K562 (cell line): Measurements from ENCODE around the gene UBTD1. TPM values are rescaled to one million over a fixed set of nuclear protein-coding genes. Genes with fewer than 3 reads are reported as not detected.
A peak's percentile ranks its signal among the peaks of the same experiment; 100 is the strongest.

Experiments used
- ATAC-seq: fragments of 200-7000 bp; cut with Tn5 transposase; 3 replicates; pipeline ENCODE4 v1.9.1; 2020; ENCODE audit warnings: moderate library complexity
- BruUV-seq: library from RNA; stranded (reverse); fragments of 400-500 nt; replicated peaks from 2 replicates; lab custom pipeline; 2021; lab: Mats Ljungman, UMichigan
- CTCF ChIA-PET: fragments of 300-600 bp; formaldehyde crosslinking; extraction: SDS; loops from one replicate; lab custom pipeline; 2021; ENCODE audit warnings: low intra/inter-chr PET ratio; lab: Yijun Ruan, JAX
- POLR2A ChIA-PET: fragments of 300-600, 350-650 bp; sonication (Branson Sonifier 250); formaldehyde crosslinking; extraction: SDS; loops from one replicate; lab custom pipeline; 2021; ENCODE audit warnings: antibody characterized with exemption, inconsistent platforms; lab: Yijun Ruan, JAX
- DNase-seq, 4 experiments: peaks; one replicate each; pipeline versions ENCODE4 v3.0.0 to v3.0.0-alpha.2; 2011 to 2018; ENCODE audit warnings: low spot score in 3 of 4, mixed read lengths in 3 of 4; ENCODE audit errors: extremely low read depth in 1 of 4
- FAIRE-seq: peaks from 2 replicates; lab custom pipeline; 2011; peaks lifted over from hg19 to GRCh38; lab: Jason Lieb, UNC
- H2AFZ ChIP-seq: 2 replicates; pipeline ENCODE4 v1.6.0; 2011; ENCODE audit warnings: low read depth, low read length, control low read depth, inconsistent platforms
- H3K27ac ChIP-seq: fragments of 200-600 bp; 3 replicates; pipeline ENCODE4 v1.8.0; 2011; ENCODE audit warnings: low read depth, mild to moderate bottlenecking, control low read depth, inconsistent platforms, low read length, moderate library complexity, mixed read lengths; ENCODE audit errors: extremely low read depth
- H3K27me3 ChIP-seq, 2 experiments: fragments of 300-600 bp in 1 of 2; 2 replicates in 1 of 2; 3 replicates in 1 of 2; pipeline versions ENCODE4 v1.6.0 to v1.8.0; 2011; ENCODE audit warnings: inconsistent platforms in 2 of 2, low read length in 2 of 2, mild to moderate bottlenecking in 1 of 2, mixed read lengths in 1 of 2, moderate library complexity in 1 of 2; ENCODE audit not compliant: control insufficient read depth in 2 of 2, insufficient read depth in 2 of 2
- H3K36me3 ChIP-seq: fragments of 300-600 bp; 3 replicates; pipeline ENCODE4 v1.8.0; 2011; ENCODE audit warnings: mild to moderate bottlenecking, low read length, inconsistent platforms; ENCODE audit not compliant: control insufficient read depth, insufficient read depth
- H3K4me1 ChIP-seq, 2 experiments: fragments of 200-600 bp in 1 of 2; replicated peaks in 1 of 2; 2 replicates in 1 of 2; 3 replicates in 1 of 2; pipeline versions ENCODE4 v1.5.1 to v1.8.0; 2011; ENCODE audit warnings: inconsistent platforms in 2 of 2, low read length in 2 of 2, mild to moderate bottlenecking in 1 of 2, mixed read lengths in 1 of 2, moderate library complexity in 1 of 2; ENCODE audit not compliant: control insufficient read depth in 2 of 2, insufficient read depth in 2 of 2
- H3K4me2 ChIP-seq: 2 replicates; pipeline ENCODE4 v1.6.1; 2011; ENCODE audit warnings: low read length, control low read depth, inconsistent platforms, mixed read lengths; ENCODE audit not compliant: insufficient read depth
- H3K4me3 ChIP-seq: fragments of 200-600 bp; sonication (generic), shearing (Covaris generic); 2 replicates; pipeline ENCODE4 v1.5.1; 2016; ENCODE audit warnings: control low read depth, inconsistent platforms
- H3K79me2 ChIP-seq: fragments of 200-600 bp; 3 replicates; pipeline ENCODE4 v1.8.0; 2011; ENCODE audit warnings: low read length, inconsistent platforms; ENCODE audit not compliant: control insufficient read depth, insufficient read depth
- H3K9ac ChIP-seq, 2 experiments: 2 replicates each; pipeline versions ENCODE4 v1.6.0 to v1.6.1; 2011; ENCODE audit warnings: low read depth in 2 of 2, low read length in 2 of 2, control low read depth in 1 of 2, inconsistent platforms in 1 of 2, mild to moderate bottlenecking in 1 of 2, mixed read lengths in 1 of 2; ENCODE audit not compliant: insufficient read depth in 1 of 2
- H3K9me1 ChIP-seq: one replicate; pipeline ENCODE4 v1.6.0; 2011; ENCODE audit warnings: inconsistent platforms, mild to moderate bottlenecking, low read length, moderate library complexity; ENCODE audit not compliant: control insufficient read depth, insufficient read depth
- H3K9me3 ChIP-seq: replicated peaks from 2 replicates; pipeline ENCODE4 v1.5.1; 2011; ENCODE audit warnings: low read depth, low read length, inconsistent platforms; ENCODE audit not compliant: control insufficient read depth, insufficient read depth
- H4K20me1 ChIP-seq: replicated peaks from 2 replicates; pipeline ENCODE4 v1.6.1; 2011; ENCODE audit warnings: low read length, inconsistent platforms, mixed read lengths; ENCODE audit not compliant: control insufficient read depth, insufficient read depth
- BCOR ChIP-seq: fragments of 450-650 bp; IDR thresholded peaks from 2 replicates; pipeline ENCODE4 v1.6.1; 2016
- CCAR2 ChIP-seq: fragments of 200-400 bp; formaldehyde crosslinking; IDR thresholded peaks from 2 replicates; pipeline ENCODE4 v1.6.1; 2017; ENCODE audit warnings: mild to moderate bottlenecking, low read depth, low read length
- HMG20B ChIP-seq: fragments of 250-450 bp; sonication (Bioruptor Pico); IDR thresholded peaks from 2 replicates; pipeline ENCODE4 v1.5.0; 2021; ENCODE audit warnings: mild to moderate bottlenecking
- MAFK ChIP-seq: IDR thresholded peaks from 2 replicates; pipeline ENCODE4 v1.6.1; 2011; ENCODE audit warnings: low read length, improper control_type of control experiment
- MCM5 ChIP-seq: fragments of 450-650 bp; IDR thresholded peaks from 2 replicates; pipeline ENCODE4 v1.6.1; 2016; ENCODE audit warnings: low read depth
- NONO ChIP-seq, 2 experiments: fragments of 200-400 bp in 1 of 2; fragments of 450-650 bp in 1 of 2; formaldehyde crosslinking in 1 of 2; IDR thresholded peaks; 2 replicates each; pipeline ENCODE4 v1.6.1; 2017; ENCODE audit warnings: low read depth in 2 of 2, mild to moderate bottlenecking in 2 of 2, moderate library complexity in 2 of 2, low read length in 1 of 2
- POLR2G ChIP-seq: fragments of 200-400 bp; formaldehyde crosslinking; IDR thresholded peaks from 2 replicates; pipeline ENCODE4 v1.6.1; 2017; ENCODE audit warnings: low read depth, mild to moderate bottlenecking, antibody characterized with exemption, low read length, moderate library complexity
- POLR3G ChIP-seq: IDR thresholded peaks from 2 replicates; pipeline ENCODE4 v1.6.1; 2011; ENCODE audit not compliant: insufficient read length, insufficient replicate concordance; ENCODE audit errors: extremely low read depth
- RFX7 ChIP-seq: fragments of 250-450 bp; sonication (Bioruptor Pico); IDR thresholded peaks from 2 replicates; pipeline ENCODE4 v1.5.1; 2021; ENCODE audit warnings: mild to moderate bottlenecking
- ZNF217 ChIP-seq: sonication (generic); formaldehyde crosslinking; IDR thresholded peaks from 2 replicates; pipeline ENCODE4 v1.8.0; 2022; ENCODE audit warnings: mild to moderate bottlenecking, missing genetic modification reagents
- WGBS: fragments of 100-300 bp; shearing (Covaris generic); methylation state at CpG from one replicate; pipeline ENCODE4 v1.1.6; 2016; ENCODE audit warnings: low coverage, mixed read lengths; ENCODE audit not compliant: insufficient coverage; ENCODE audit errors: missing lambda C conversion rate; 5-methylcytosine and 5-hydroxymethylcytosine counted together
- in situ Hi-C: fragments of 300-500 bp; cut with MboI; formaldehyde crosslinking; loops from 4 replicates; pipeline ENCODE4 v1.15.0; 2018; ENCODE audit warnings: inconsistent platforms, mixed read lengths
- intact Hi-C: fragments of 100-400 bp; cut with micrococcal nuclease; formaldehyde crosslinking; loops from 2 replicates; pipeline ENCODE4 v1.14.2; 2022
- polyA plus RNA-seq, 8 experiments: library from polyadenylated mRNA; depleted of rRNA in 4 of 8; stranded (reverse) in 5 of 8; unstranded in 3 of 8; fragments of >200 nt; fragmentation: Nextera tagmentation in 2 of 8; fragmentation: Illumina TruSeq in 1 of 8; extraction: Ambion mirVana in 2 of 8; extraction: Trizol in 1 of 8; gene quantifications; 2 replicates each; pipeline versions ENCODE4 v1.2.1 to v1.2.3, GENCODE V29; 2011 to 2014; ENCODE audit warnings: inconsistent platforms in 1 of 8, missing spikeins in 1 of 8
- total RNA-seq, 7 experiments: library from RNA; depleted of rRNA in 6 of 7; stranded (reverse); fragments of >200 nt in 6 of 7; fragmentation: Illumina TruSeq in 2 of 7; extraction: Trizol in 2 of 7; gene quantifications; 2 replicates each; pipeline versions ENCODE4 v1.2.1 to v1.2.3, GENCODE V29; 2011 to 2021; ENCODE audit warnings: low replicate concordance in 1 of 7
- TF ChIP-seq, protein P1 (sequence below), 2 experiments: fragments of 150-350 bp in 1 of 2; IDR thresholded peaks; 2 replicates each; pipeline ENCODE4 v1.6.1; 2012 to 2016; ENCODE audit warnings: low read depth in 2 of 2, low read length in 2 of 2, mild to moderate bottlenecking in 1 of 2, moderate library complexity in 1 of 2
- TF ChIP-seq, protein P2 (sequence below): fragments of 250-450 bp; sonication (Bioruptor Pico); IDR thresholded peaks from 2 replicates; pipeline ENCODE4 v1.8.0; 2022; ENCODE audit warnings: inconsistent platforms, mild to moderate bottlenecking, moderate library complexity, borderline replicate concordance

The UBTD1 gene
- total and polyA plus RNA-seq, 9 of the 15 experiments (the other 6 are each of a cell fraction or from before 2014, with no cell fraction given), result 0.08 to 1.6 (median 0.81) TPM; not detected in 1

DNA sequence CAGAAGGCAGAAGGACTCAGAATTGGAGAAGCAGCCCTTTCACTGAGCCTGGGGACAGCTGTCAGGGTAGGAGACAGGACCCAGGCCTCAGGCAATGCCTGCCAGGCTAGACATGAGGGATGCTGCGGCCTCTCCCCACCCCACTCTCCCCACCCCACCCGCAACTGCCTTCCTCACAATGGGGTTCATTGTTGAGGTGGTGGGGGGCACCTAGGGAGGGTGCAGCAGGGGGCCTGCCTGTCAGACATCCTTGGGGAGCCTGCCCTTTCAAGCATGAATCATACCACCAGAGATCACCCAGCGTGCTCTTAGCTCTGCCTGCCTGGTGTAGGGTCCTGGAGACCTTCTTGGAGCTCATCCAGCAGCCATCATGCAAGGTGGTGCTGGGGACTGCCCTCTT is 90.8 kb downstream of the UBTD1 start, which contains the start of gene C10orf62 (continued):
- TF ChIP-seq, protein P1, sequence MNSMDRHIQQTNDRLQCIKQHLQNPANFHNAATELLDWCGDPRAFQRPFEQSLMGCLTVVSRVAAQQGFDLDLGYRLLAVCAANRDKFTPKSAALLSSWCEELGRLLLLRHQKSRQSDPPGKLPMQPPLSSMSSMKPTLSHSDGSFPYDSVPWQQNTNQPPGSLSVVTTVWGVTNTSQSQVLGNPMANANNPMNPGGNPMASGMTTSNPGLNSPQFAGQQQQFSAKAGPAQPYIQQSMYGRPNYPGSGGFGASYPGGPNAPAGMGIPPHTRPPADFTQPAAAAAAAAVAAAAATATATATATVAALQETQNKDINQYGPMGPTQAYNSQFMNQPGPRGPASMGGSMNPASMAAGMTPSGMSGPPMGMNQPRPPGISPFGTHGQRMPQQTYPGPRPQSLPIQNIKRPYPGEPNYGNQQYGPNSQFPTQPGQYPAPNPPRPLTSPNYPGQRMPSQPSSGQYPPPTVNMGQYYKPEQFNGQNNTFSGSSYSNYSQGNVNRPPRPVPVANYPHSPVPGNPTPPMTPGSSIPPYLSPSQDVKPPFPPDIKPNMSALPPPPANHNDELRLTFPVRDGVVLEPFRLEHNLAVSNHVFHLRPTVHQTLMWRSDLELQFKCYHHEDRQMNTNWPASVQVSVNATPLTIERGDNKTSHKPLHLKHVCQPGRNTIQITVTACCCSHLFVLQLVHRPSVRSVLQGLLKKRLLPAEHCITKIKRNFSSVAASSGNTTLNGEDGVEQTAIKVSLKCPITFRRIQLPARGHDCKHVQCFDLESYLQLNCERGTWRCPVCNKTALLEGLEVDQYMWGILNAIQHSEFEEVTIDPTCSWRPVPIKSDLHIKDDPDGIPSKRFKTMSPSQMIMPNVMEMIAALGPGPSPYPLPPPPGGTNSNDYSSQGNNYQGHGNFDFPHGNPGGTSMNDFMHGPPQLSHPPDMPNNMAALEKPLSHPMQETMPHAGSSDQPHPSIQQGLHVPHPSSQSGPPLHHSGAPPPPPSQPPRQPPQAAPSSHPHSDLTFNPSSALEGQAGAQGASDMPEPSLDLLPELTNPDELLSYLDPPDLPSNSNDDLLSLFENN (IDR thresholded peaks at IDR 0.05; ENCODE audit: low read depth in 2 of 2, low read length in 2 of 2), result no peak
- TF ChIP-seq HMG20B (CRISPR knock-in tag) (no peak), POLR2G (no peak), POLR3G (no peak), BCOR (no peak), MCM5 (no peak), ZNF217 (CRISPR knock-in tag) (no peak)

DNA sequence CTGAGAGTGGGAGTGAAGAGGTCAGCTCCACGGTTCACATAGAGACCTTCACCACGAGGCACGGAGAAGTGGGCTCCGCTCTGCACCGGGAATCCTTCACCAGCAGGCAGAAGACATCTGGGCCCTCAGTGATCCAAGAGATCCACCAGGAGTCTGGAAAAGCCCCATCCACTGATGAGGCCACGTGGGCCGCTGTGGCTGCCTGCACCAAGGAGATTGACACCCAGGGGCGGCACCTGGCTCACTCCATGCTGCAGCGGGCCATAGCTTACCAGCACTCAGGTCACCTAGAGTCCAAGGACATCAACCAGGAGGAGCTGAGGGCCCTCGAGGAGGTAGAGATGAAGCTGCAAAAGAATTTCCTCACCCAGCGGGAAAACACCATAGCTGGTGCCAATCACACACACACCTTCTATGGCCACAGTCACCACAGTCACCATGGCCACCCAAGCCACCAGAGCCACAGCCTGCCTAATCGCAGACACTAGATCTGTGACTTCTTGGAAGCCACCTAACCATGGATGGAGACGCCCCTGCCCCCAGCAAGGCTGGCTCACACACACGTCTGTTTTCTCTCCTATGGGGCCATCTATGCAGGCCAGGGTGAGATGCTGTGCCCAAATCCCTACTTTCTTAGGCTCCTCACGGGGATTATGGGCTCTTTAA is 91.5 kb downstream of the UBTD1 start:
- DNase-seq (no peak), FAIRE-seq (no peak), ATAC-seq (no peak)
- in situ Hi-C loops (no loop called here), intact Hi-C loops (no loop called here)
- no peaks in the 10 kb centered on the region for H3K9me3 ChIP-seq
- H3K9me1 ChIP-seq, result no peaks in the 10 kb centered on the region
- no peak overlapping the region for H3K27ac ChIP-seq
- no peaks in the 10 kb centered on the region for H3K27me3 ChIP-seq
- H2AFZ ChIP-seq, result no peak overlapping the region
- H3K4me1 ChIP-seq, result no peaks in the 10 kb centered on the region; a peak in 2 of 5 replicates
- no peaks in the 10 kb centered on the region for H3K79me2 ChIP-seq
- POLR2A ChIA-PET, result interaction anchor here (0.8 kb wide), 1 partner anchor 39 kb away, joined by 3 read pairs; no protein-coding TSS in a partner anchor
- 42% methylated on average over 15 of the region's 15 CpGs for WGBS
- H3K4me3 ChIP-seq, result no peak overlapping the region
- CTCF ChIA-PET, result no interaction called here
- H4K20me1 ChIP-seq, result no peaks in the 10 kb centered on the region
- peak overlapping the region in 1 of 2 experiments; percentile 26; a peak in 1 of 4 replicates for H3K9ac ChIP-seq
- no TSS peak for BruUV-seq
- no peak overlapping the region for H3K4me2 ChIP-seq
- no peak for TF ChIP-seq CCAR2
- no peak for TF ChIP-seq RFX7 (CRISPR knock-in tag)
- no peak for TF ChIP-seq NONO (IDR thresholded peaks at IDR 0.05; ENCODE audit: low read depth in 2 of 2, low read length in 1 of 2)
- TF ChIP-seq, protein P2, sequence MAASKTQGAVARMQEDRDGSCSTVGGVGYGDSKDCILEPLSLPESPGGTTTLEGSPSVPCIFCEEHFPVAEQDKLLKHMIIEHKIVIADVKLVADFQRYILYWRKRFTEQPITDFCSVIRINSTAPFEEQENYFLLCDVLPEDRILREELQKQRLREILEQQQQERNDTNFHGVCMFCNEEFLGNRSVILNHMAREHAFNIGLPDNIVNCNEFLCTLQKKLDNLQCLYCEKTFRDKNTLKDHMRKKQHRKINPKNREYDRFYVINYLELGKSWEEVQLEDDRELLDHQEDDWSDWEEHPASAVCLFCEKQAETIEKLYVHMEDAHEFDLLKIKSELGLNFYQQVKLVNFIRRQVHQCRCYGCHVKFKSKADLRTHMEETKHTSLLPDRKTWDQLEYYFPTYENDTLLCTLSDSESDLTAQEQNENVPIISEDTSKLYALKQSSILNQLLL (CRISPR knock-in tag), result no peak
- no peak for TF ChIP-seq MAFK
- H3K36me3 ChIP-seq, result no peaks in the 10 kb centered on the region
